HEK293T (cell line): ENCODE data around the gene CPB1.

Experiments used
- CTCF ChIA-PET: fragments of 350-600 bp; formaldehyde crosslinking; extraction: SDS; loops from one replicate; lab custom pipeline; 2021; ENCODE audit warnings: antibody characterized with exemption, inconsistent platforms; lab: Yijun Ruan, JAX
- POLR2A ChIA-PET: fragments of 350-600 bp; formaldehyde crosslinking; extraction: SDS; loops from one replicate; lab custom pipeline; 2020; ENCODE audit warnings: antibody characterized with exemption, inconsistent platforms; lab: Yijun Ruan, JAX
- DNase-seq: peaks from one replicate; pipeline ENCODE4 v3.0.0; 2012; ENCODE audit warnings: mixed read lengths; ENCODE audit errors: extremely low spot score
- ARNT ChIP-seq: fragments of 450-650 bp; IDR thresholded peaks from 2 replicates; pipeline ENCODE4 v1.6.1; 2017; ENCODE audit warnings: mild to moderate bottlenecking
- BHLHE40 ChIP-seq: fragments of 450-650 bp; IDR thresholded peaks from 2 replicates; pipeline ENCODE4 v1.6.1; 2016; ENCODE audit warnings: mild to moderate bottlenecking, moderate library complexity, borderline replicate concordance
- CTBP1 ChIP-seq: fragments of 450-650 bp; IDR thresholded peaks from 2 replicates; pipeline ENCODE4 v1.6.1; 2016; ENCODE audit warnings: borderline replicate concordance
- ELF4 ChIP-seq: fragments of 450-650 bp; IDR thresholded peaks from 2 replicates; pipeline ENCODE4 v1.6.1; 2017; ENCODE audit warnings: antibody characterized with exemption
- FOXA1 ChIP-seq: fragments of 450-650 bp; IDR thresholded peaks from 2 replicates; pipeline ENCODE4 v1.6.1; 2016; ENCODE audit warnings: mild to moderate bottlenecking
- FOXK2 ChIP-seq: fragments of 450-650 bp; IDR thresholded peaks from 2 replicates; pipeline ENCODE4 v1.6.1; 2016; ENCODE audit warnings: mild to moderate bottlenecking
- FOXM1 ChIP-seq: fragments of 450-650 bp; IDR thresholded peaks from 2 replicates; pipeline ENCODE4 v1.6.1; 2017; ENCODE audit warnings: mild to moderate bottlenecking, borderline replicate concordance
- HDGF ChIP-seq: fragments of 450-650 bp; IDR thresholded peaks from 2 replicates; pipeline ENCODE4 v1.6.1; 2017; ENCODE audit warnings: antibody characterized with exemption, borderline replicate concordance
- L3MBTL2 ChIP-seq: fragments of 450-650 bp; conservative IDR thresholded peaks from 2 replicates; pipeline ENCODE4 v1.6.1; 2016; ENCODE audit warnings: mild to moderate bottlenecking
- LEF1 ChIP-seq: fragments of 450-650 bp; IDR thresholded peaks from 2 replicates; pipeline ENCODE4 v1.6.1; 2017; ENCODE audit warnings: mild to moderate bottlenecking, borderline replicate concordance
- NFRKB ChIP-seq: fragments of 450-650 bp; IDR thresholded peaks from 2 replicates; pipeline ENCODE4 v1.6.1; 2016; ENCODE audit warnings: mild to moderate bottlenecking, moderate library complexity
- PKNOX1 ChIP-seq: fragments of 450-650 bp; IDR thresholded peaks from 2 replicates; pipeline ENCODE4 v1.6.1; 2016
- SP1 ChIP-seq: fragments of 450-650 bp; IDR thresholded peaks from 2 replicates; pipeline ENCODE4 v1.6.1; 2017
- SUZ12 ChIP-seq: fragments of 450-650 bp; IDR thresholded peaks from 2 replicates; pipeline ENCODE4 v1.6.1; 2016; ENCODE audit warnings: mild to moderate bottlenecking
- TARDBP ChIP-seq: fragments of 450-650 bp; IDR thresholded peaks from 2 replicates; pipeline ENCODE4 v1.6.1; 2016
- ZNF384 ChIP-seq: fragments of 450-650 bp; IDR thresholded peaks from 2 replicates; pipeline ENCODE4 v1.6.1; 2016

The CPB1 gene

GRCh38 chr3:148815316-148816110 is 12.1 kb upstream of the CPB1 start:
- TF ChIP-seq FOXK2 (no peak), BHLHE40 (no peak), SUZ12 (no peak), FOXM1 (no peak), ELF4 (no peak)
- no peak for DNase-seq
- ChIA-PET CTCF (no interaction called here), POLR2A (no interaction called here)

GRCh38 chr3:148816427-148816826 is 11.2 kb upstream of the CPB1 start:
- CTCF ChIA-PET = no interaction called here
- POLR2A ChIA-PET = no interaction called here
- TF ChIP-seq ARNT (no peak), FOXM1 (no peak), FOXA1 (no peak), HDGF (no peak), CTBP1 (no peak), ELF4 (no peak), PKNOX1 (no peak), BHLHE40 (no peak)
- DNase-seq = no peak

- POLR2A ChIA-PET = no interaction called here
These were observed 10.6 kb upstream of the CPB1 start for GRCh38 chr3:148816981-148817525.

GRCh38 chr3:148820361-148821245 is 7.0 kb upstream of the CPB1 start:
- ChIA-PET CTCF (no interaction called here), POLR2A (no interaction called here)
- TF ChIP-seq ARNT = no peak
- no peak for TF ChIP-seq ELF4
- TF ChIP-seq BHLHE40 = no peak
- TF ChIP-seq PKNOX1 = no peak
- TF ChIP-seq L3MBTL2 = no peak
- TF ChIP-seq SUZ12 = no peak
- no peak for TF ChIP-seq LEF1
- no peak for TF ChIP-seq ZNF384
- TF ChIP-seq NFRKB = no peak
- no peak for TF ChIP-seq FOXK2
- no peak for TF ChIP-seq HDGF
- TF ChIP-seq CTBP1 = no peak
- no peak for TF ChIP-seq TARDBP
- TF ChIP-seq SP1 = no peak
- no peak for TF ChIP-seq FOXA1
- no peak for TF ChIP-seq FOXM1
- DNase-seq = no peak

More at GRCh38 chr3:148816981-148817525, 10.6 kb upstream of the CPB1 start:
- DNase-seq = no peak
- CTCF ChIA-PET = no interaction called here
- no peak for TF ChIP-seq FOXK2
- TF ChIP-seq HDGF = no peak
- no peak for TF ChIP-seq TARDBP
- TF ChIP-seq ARNT = no peak
- no peak for TF ChIP-seq FOXM1
- no peak for TF ChIP-seq FOXA1
- no peak for TF ChIP-seq SP1
- TF ChIP-seq L3MBTL2 = no peak
- no peak for TF ChIP-seq ELF4
- no peak for TF ChIP-seq PKNOX1
- no peak for TF ChIP-seq NFRKB
- no peak for TF ChIP-seq LEF1

DNA sequence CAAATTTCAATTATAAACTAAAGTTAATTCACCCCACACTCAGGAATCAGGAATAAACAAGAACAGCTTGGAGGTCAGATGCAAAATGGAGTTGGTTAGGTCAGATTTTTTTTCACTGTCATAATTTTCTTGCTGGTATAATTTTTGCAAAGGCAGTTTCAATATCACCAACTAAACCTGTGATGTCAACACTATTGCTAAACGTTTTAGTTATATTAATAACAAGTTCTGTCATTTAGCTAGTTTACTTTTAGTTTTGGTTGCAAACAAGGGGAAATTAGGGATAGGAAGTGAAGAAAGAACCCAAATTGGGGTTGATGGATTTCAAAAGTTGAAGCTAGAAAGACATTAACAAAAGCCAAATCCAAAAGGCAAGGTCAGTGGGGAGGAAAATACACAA is 4.6 kb upstream of the CPB1 start:
- CTCF ChIA-PET = no interaction called here
- POLR2A ChIA-PET = no interaction called here
- no peak for TF ChIP-seq ZNF384
- no peak for TF ChIP-seq LEF1
- no peak for TF ChIP-seq BHLHE40
- TF ChIP-seq FOXA1 = no peak
- no peak for TF ChIP-seq L3MBTL2
- TF ChIP-seq ARNT = no peak
- TF ChIP-seq FOXM1 = no peak
- no peak for TF ChIP-seq FOXK2
- no peak for TF ChIP-seq PKNOX1
- no peak for DNase-seq
